ENCODE data around the gene TSPAN18. TPM values are rescaled to one million over a fixed set of nuclear protein-coding genes. Genes with fewer than 3 reads are reported as not detected.

The TSPAN18 gene
- total RNA-seq, 2 experiments from 2014 or later: 0.85 to 0.92 TPM

GRCh38 chr11:44725757-44726282 is 942 bp upstream of the TSPAN18 start:
- Mint-ChIP-seq H3K4me1 (ENCODE audit: low read depth) (peaks cover 35% of the 10 kb centered on the region), H3K9me3 (no peaks in the 10 kb centered on the region), H3K36me3 (ENCODE audit: low read depth) (no peaks in the 10 kb centered on the region), H3K27ac (no peak overlapping the region), H3K27me3 (peaks cover 24% of the 10 kb centered on the region), H3K4me3 (peak overlapping the region; percentile 71)
- DNase-seq: no peak
- TF ChIP-seq, protein P1, sequence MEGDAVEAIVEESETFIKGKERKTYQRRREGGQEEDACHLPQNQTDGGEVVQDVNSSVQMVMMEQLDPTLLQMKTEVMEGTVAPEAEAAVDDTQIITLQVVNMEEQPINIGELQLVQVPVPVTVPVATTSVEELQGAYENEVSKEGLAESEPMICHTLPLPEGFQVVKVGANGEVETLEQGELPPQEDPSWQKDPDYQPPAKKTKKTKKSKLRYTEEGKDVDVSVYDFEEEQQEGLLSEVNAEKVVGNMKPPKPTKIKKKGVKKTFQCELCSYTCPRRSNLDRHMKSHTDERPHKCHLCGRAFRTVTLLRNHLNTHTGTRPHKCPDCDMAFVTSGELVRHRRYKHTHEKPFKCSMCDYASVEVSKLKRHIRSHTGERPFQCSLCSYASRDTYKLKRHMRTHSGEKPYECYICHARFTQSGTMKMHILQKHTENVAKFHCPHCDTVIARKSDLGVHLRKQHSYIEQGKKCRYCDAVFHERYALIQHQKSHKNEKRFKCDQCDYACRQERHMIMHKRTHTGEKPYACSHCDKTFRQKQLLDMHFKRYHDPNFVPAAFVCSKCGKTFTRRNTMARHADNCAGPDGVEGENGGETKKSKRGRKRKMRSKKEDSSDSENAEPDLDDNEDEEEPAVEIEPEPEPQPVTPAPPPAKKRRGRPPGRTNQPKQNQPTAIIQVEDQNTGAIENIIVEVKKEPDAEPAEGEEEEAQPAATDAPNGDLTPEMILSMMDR (IDR thresholded peaks at IDR 0.05): no peak
- ATAC-seq: peak; percentile 18
- POLR2A ChIA-PET: interaction anchor here (0.8 to 1.0 kb wide), 2 partner anchors 20 to 103 kb away, joined by 3 read pairs; no protein-coding TSS in a partner anchor
- intact Hi-C loops (cut with micrococcal nuclease): loop anchor here (5.0 kb wide), 1 partner anchor 186 kb away; no protein-coding TSS in a partner anchor
- CTCF ChIA-PET: interaction anchor here (0.7 to 2.3 kb wide), 7 partner anchors 48 to 188 kb away, joined by 3 to 9 read pairs (median 3); no protein-coding TSS in a partner anchor

DNA sequence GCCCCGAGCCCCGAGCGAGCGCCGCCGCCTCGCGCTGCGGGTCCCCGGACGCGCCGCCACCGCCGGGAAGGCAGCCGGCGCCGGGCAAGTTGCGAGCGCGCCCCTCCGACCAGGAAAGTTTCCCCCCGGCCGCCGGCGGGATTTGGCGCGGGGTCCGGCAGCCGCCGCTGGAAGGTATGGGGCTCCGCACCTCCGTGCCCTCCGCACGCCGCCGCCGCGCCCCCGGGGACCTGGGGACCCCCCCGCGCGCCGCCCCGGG is 281 bp downstream of the TSPAN18 start:
- H3K27me3 Mint-ChIP-seq: peaks cover 25% of the 10 kb centered on the region
- CTCF ChIA-PET: interaction anchor here (1.0 kb wide), 1 partner anchor 168 kb away, joined by 3 read pairs; no protein-coding TSS in a partner anchor
- no peak for ATAC-seq
- no peak overlapping the region for H3K27ac Mint-ChIP-seq
- POLR2A ChIA-PET: no interaction called here
- intact Hi-C loops (cut with micrococcal nuclease): loop anchor here (5.0 kb wide), 1 partner anchor 185 kb away; no protein-coding TSS in a partner anchor
- H3K9me3 Mint-ChIP-seq: no peaks in the 10 kb centered on the region
- H3K4me3 Mint-ChIP-seq: no peak overlapping the region
- TF ChIP-seq, protein P1 (IDR thresholded peaks at IDR 0.05): no peak
- peaks cover 35% of the 10 kb centered on the region for H3K4me1 Mint-ChIP-seq (ENCODE audit: low read depth)
- no peaks in the 10 kb centered on the region for H3K36me3 Mint-ChIP-seq (ENCODE audit: low read depth)
- DNase-seq: no peak

- Mint-ChIP-seq H3K27ac (no peak overlapping the region), H3K36me3 (ENCODE audit: low read depth) (no peaks in the 10 kb centered on the region), H3K4me3 (peak overlapping the region; percentile 73), H3K4me1 (ENCODE audit: low read depth) (peaks cover 35% of the 10 kb centered on the region), H3K9me3 (no peaks in the 10 kb centered on the region), H3K27me3 (peaks cover 25% of the 10 kb centered on the region)
- peak; percentile 77 for DNase-seq
- peak; percentile 69 for ATAC-seq
- POLR2A ChIA-PET: no interaction called here
- TF ChIP-seq, protein P1 (IDR thresholded peaks at IDR 0.05): peak; percentile 98
- intact Hi-C loops (cut with micrococcal nuclease): loop anchor here (5.0 kb wide), 1 partner anchor 185 kb away; no protein-coding TSS in a partner anchor
- CTCF ChIA-PET: interaction anchor here (1.0 kb wide), 1 partner anchor 167 kb away, joined by 3 read pairs; no protein-coding TSS in a partner anchor
Observed at GRCh38 chr11:44727373-44728287, 868 bp downstream of the TSPAN18 start.

DNA sequence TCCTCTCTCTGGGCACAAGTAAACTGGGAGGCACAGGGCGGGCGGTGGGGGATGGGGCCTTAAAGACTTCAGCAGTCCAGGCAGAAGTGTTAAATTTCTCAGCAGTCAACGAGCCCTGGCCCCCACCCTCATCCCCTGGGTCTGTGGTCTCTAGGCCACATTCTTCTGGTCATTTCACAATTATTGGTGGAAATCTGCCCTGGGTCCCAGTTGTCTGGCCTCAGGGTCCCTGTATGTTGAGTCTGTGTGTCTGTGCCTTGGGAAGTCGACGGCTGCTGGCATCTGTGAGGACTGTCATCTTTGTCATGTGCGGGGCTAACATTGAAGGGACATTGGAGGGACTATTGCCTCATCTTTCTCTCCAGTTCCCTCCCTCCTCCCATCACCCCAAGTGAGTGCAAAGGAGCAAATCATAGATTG is 1.7 kb downstream of the TSPAN18 start:
- ChIA-PET CTCF (interaction anchor here (0.6 to 2.8 kb wide), 4 partner anchors 48 to 183 kb away, joined by 3 to 9 read pairs (median 5); no protein-coding TSS in a partner anchor), POLR2A (no interaction called here)
- Mint-ChIP-seq H3K9me3 (no peaks in the 10 kb centered on the region), H3K27ac (no peak overlapping the region), H3K4me1 (ENCODE audit: low read depth) (peaks cover 35% of the 10 kb centered on the region), H3K36me3 (ENCODE audit: low read depth) (no peaks in the 10 kb centered on the region), H3K4me3 (peak overlapping the region; percentile 73), H3K27me3 (peaks cover 24% of the 10 kb centered on the region)
- no peak for ATAC-seq
- TF ChIP-seq, protein P1 (IDR thresholded peaks at IDR 0.05): no peak
- DNase-seq: no peak
- intact Hi-C loops (cut with micrococcal nuclease): loop anchor here (5.0 kb wide), 1 partner anchor 184 kb away; no protein-coding TSS in a partner anchor

All from activated CD8-positive, alpha-beta T cell treated with anti-CD3 and anti-CD28 coated beads for 36 hours (primary cell).